DND-41 (cell line): ENCODE data around the gene PHF14.

Experiments used
- EZH2 ChIP-seq: IDR thresholded peaks from 3 replicates; pipeline ENCODE4 v1.6.1; 2012; ENCODE audit warnings: borderline replicate concordance, low read depth, mild to moderate bottlenecking, moderate library complexity, low read length, inconsistent platforms; ENCODE audit not compliant: severe bottlenecking
- TF ChIP-seq, protein P1 (sequence below): IDR thresholded peaks from 2 replicates; pipeline ENCODE4 v1.5.1; 2012; ENCODE audit warnings: borderline replicate concordance, low read length, moderate library complexity, mild to moderate bottlenecking; ENCODE audit not compliant: poor library complexity, severe bottlenecking; ENCODE audit errors: extremely low read depth

- TF ChIP-seq EZH2 = no peak
- TF ChIP-seq, protein P1, sequence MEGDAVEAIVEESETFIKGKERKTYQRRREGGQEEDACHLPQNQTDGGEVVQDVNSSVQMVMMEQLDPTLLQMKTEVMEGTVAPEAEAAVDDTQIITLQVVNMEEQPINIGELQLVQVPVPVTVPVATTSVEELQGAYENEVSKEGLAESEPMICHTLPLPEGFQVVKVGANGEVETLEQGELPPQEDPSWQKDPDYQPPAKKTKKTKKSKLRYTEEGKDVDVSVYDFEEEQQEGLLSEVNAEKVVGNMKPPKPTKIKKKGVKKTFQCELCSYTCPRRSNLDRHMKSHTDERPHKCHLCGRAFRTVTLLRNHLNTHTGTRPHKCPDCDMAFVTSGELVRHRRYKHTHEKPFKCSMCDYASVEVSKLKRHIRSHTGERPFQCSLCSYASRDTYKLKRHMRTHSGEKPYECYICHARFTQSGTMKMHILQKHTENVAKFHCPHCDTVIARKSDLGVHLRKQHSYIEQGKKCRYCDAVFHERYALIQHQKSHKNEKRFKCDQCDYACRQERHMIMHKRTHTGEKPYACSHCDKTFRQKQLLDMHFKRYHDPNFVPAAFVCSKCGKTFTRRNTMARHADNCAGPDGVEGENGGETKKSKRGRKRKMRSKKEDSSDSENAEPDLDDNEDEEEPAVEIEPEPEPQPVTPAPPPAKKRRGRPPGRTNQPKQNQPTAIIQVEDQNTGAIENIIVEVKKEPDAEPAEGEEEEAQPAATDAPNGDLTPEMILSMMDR = no peak
These were observed 108.4 kb downstream of the PHF14 start for GRCh38 chr7:11082121-11082520.
